Activated naive CD4-positive, alpha-beta T cell treated with anti-CD3 and anti-CD28 coated beads, Interleukin-2, amount 50 U/mL, for 72 hours (primary cell): ENCODE results near the gene CRIM1. TPM values are rescaled to one million over a fixed set of nuclear protein-coding genes. Genes with fewer than 3 reads are reported as not detected.
A peak's percentile ranks its signal among the peaks of the same experiment; 100 is the strongest.

Experiments
- ATAC-seq, 2 donors: fragments of 150-1000 bp; cut with Tn5 transposase; 2 replicates each; pipeline ENCODE4 v1.10.0; 2021; ENCODE audit warnings: mild to moderate bottlenecking in 2 of 2, moderate library complexity in 2 of 2
- DNase-seq, 2 donors: peaks; one replicate each; pipeline ENCODE4 v3.0.0; 2021 to 2022; ENCODE audit warnings: low spot score in 2 of 2
- H3K27ac Mint-ChIP-seq, 2 donors: one replicate each; pipeline ENCODE4 v1.8.0; 2022; ENCODE audit warnings: mild to moderate bottlenecking in 2 of 2, mixed read lengths in 2 of 2
- H3K36me3 Mint-ChIP-seq, 2 donors: one replicate each; pipeline ENCODE4 v1.8.0; 2022; ENCODE audit warnings: mixed read lengths in 2 of 2
- H3K9me3 Mint-ChIP-seq, 2 donors: one replicate each; pipeline ENCODE4 v1.8.0; 2022; ENCODE audit warnings: mixed read lengths in 2 of 2
- total RNA-seq, 2 donors: library from RNA; stranded (reverse); gene quantifications; one replicate each; pipeline ENCODE4 v1.2.3, GENCODE V29; 2022

Gene CRIM1
- total RNA-seq, 2 donors from 2014 or later: 3.3 to 4.2 TPM

DNA sequence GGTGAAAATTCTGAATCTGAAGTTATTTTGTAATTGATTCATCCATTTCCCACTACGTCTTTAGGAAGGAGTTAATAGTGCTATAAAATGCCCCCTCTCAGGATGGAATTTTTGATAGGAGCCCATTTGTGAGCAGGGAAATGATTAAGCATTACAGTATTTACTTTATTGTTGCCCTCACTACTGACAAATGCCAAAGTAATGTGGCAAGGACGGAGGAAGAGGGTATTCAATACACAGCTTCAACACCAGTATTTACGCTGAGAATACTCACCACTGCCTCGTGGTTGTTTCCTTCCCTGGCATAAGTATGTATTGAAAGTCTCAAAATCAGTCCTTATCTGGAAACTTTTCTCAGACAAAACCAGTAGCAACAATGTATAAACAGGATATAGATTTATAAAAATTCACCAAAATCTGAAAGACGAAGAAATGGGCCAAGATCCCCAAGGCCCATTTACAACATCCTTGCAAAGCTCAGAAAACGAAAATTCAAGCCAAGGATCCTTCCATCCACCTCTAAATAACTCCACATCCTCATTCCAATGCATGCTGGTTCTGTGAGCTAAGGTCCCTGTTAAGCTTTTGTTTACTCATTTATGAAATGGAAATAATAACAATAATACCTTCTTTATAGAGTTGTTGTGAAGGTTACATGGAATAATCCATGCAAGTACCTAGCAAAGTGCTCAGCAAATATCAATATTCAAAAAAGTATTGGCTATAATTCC, 213.1 kb downstream of the CRIM1 start:
- no peak for ATAC-seq
- peaks cover 8 to 25% of the 10 kb centered on the region in 2 donors for H3K36me3 Mint-ChIP-seq

GRCh38 chr2:36569267-36569856, 213.8 kb downstream of the CRIM1 start:
- no peak for DNase-seq
- Mint-ChIP-seq H3K36me3 (peaks cover 8 to 22% of the 10 kb centered on the region in 2 donors), H3K27ac (no peak overlapping the region), H3K9me3 (no peaks in the 10 kb centered on the region)
- no peak for ATAC-seq

More for the DNA sequence above, 213.1 kb downstream of the CRIM1 start:
- H3K9me3 Mint-ChIP-seq: no peaks in the 10 kb centered on the region
- no peak for DNase-seq
- no peak overlapping the region for H3K27ac Mint-ChIP-seq

DNA sequence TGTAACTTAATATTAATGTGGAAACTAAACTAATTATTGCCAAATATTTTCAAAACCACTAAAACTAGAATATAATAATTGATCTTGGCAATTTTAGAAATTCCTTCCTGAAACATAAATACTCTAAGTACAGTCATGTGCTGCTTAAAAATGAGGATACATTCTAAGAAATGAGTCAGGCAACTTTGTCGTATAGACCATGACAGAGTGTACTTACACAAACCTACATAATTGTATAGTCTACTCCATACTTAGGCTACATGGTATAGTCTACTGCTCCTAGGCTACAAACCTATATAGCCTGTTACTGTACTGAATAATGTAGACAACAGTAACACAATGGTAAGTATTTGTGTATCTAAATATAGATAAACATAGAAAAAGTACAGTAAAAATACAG, 214.8 kb downstream of the CRIM1 start:
- ATAC-seq (no peak), DNase-seq (no peak)
- Mint-ChIP-seq H3K36me3 (peaks cover 8 to 15% of the 10 kb centered on the region in 2 donors), H3K27ac (no peak overlapping the region), H3K9me3 (no peaks in the 10 kb centered on the region)

GRCh38 chr2:36572054-36572718, 216.6 kb downstream of the CRIM1 start:
- Mint-ChIP-seq H3K9me3 (no peaks in the 10 kb centered on the region), H3K27ac (no peak overlapping the region), H3K36me3 (peaks cover 2 to 4% of the 10 kb centered on the region in 2 donors)
- DNase-seq (no peak), ATAC-seq (no peak)

GRCh38 chr2:36572719-36573059, 217.1 kb downstream of the CRIM1 start:
- DNase-seq (no peak), ATAC-seq (no peak)
- no peaks in the 10 kb centered on the region for H3K9me3 Mint-ChIP-seq
- H3K27ac Mint-ChIP-seq: no peak overlapping the region
- peaks cover 2 to 5% of the 10 kb centered on the region in 2 donors for H3K36me3 Mint-ChIP-seq

GRCh38 chr2:36573165-36573564, 217.6 kb downstream of the CRIM1 start:
- Mint-ChIP-seq H3K9me3 (no peaks in the 10 kb centered on the region), H3K27ac (no peak overlapping the region), H3K36me3 (peaks cover 7 to 10% of the 10 kb centered on the region in 2 donors)
- DNase-seq (no peak), ATAC-seq (no peak)

- ATAC-seq: no peak
- no peak for DNase-seq
- Mint-ChIP-seq H3K27ac (no peak overlapping the region), H3K9me3 (no peaks in the 10 kb centered on the region), H3K36me3 (peaks cover 16 to 20% of the 10 kb centered on the region in 2 donors)
Observed at GRCh38 chr2:36574560-36574959, 219.0 kb downstream of the CRIM1 start.

- ATAC-seq: no peak
- H3K27ac Mint-ChIP-seq: peak overlapping the region in 1 of 2 donors; percentile 36
- no peaks in the 10 kb centered on the region for H3K9me3 Mint-ChIP-seq
- peaks cover 22 to 25% of the 10 kb centered on the region in 2 donors for H3K36me3 Mint-ChIP-seq
- no peak for DNase-seq
Observed at GRCh38 chr2:36577884-36578283, 222.3 kb downstream of the CRIM1 start.

- Mint-ChIP-seq H3K27ac (peak overlapping the region; percentile 12 to 36), H3K36me3 (peaks cover 22 to 27% of the 10 kb centered on the region in 2 donors), H3K9me3 (no peaks in the 10 kb centered on the region)
- DNase-seq (no peak), ATAC-seq (peak; percentile 16 to 84)
Observed at GRCh38 chr2:36578343-36579296, 223.0 kb downstream of the CRIM1 start.

GRCh38 chr2:36579297-36579664, 223.7 kb downstream of the CRIM1 start:
- no peak overlapping the region for H3K27ac Mint-ChIP-seq
- H3K36me3 Mint-ChIP-seq: peaks cover 27 to 29% of the 10 kb centered on the region in 2 donors
- DNase-seq: no peak
- no peaks in the 10 kb centered on the region for H3K9me3 Mint-ChIP-seq
- peak in 1 of 2 donors; percentile 20 for ATAC-seq

- DNase-seq (no peak), ATAC-seq (no peak)
- Mint-ChIP-seq H3K27ac (no peak overlapping the region), H3K36me3 (peaks cover 36 to 41% of the 10 kb centered on the region in 2 donors), H3K9me3 (no peaks in the 10 kb centered on the region)
Observed at GRCh38 chr2:36582538-36582937, 227.0 kb downstream of the CRIM1 start.

- Mint-ChIP-seq H3K9me3 (no peaks in the 10 kb centered on the region), H3K36me3 (peaks cover 32 to 39% of the 10 kb centered on the region in 2 donors), H3K27ac (no peak overlapping the region)
- ATAC-seq: no peak
- DNase-seq: no peak
Observed at GRCh38 chr2:36582951-36583350, 227.4 kb downstream of the CRIM1 start.

- no peak for DNase-seq
- Mint-ChIP-seq H3K27ac (peak overlapping the region in 1 of 2 donors; percentile 24), H3K9me3 (no peaks in the 10 kb centered on the region), H3K36me3 (peaks cover 20 to 32% of the 10 kb centered on the region in 2 donors)
- no peak for ATAC-seq
Observed at GRCh38 chr2:36584148-36584794, 228.7 kb downstream of the CRIM1 start.

- DNase-seq (no peak), ATAC-seq (no peak)
- Mint-ChIP-seq H3K9me3 (no peaks in the 10 kb centered on the region), H3K27ac (no peak overlapping the region), H3K36me3 (peaks cover 18 to 36% of the 10 kb centered on the region in 2 donors)
Observed at GRCh38 chr2:36586672-36587071, 231.1 kb downstream of the CRIM1 start.

DNA sequence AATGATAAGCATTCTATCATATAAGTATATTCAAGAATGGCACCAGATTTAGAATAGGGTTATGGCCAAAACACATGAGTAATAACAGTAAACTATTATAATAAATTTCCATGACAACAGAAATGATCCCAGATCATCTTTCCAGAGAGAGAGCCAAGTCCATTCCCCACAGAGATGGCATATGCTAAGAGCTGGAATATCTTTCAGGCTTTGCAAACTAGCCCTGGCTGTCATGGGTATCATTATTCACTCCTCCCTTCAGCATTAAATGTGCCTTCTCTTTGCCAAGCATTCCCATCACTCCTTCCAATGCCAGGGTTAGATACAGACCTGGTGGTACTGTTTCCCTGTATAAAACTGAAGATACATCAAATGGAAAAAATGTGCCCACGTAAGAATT, 231.5 kb downstream of the CRIM1 start:
- no peak overlapping the region for H3K27ac Mint-ChIP-seq
- peaks cover 18 to 36% of the 10 kb centered on the region in 2 donors for H3K36me3 Mint-ChIP-seq
- H3K9me3 Mint-ChIP-seq: no peaks in the 10 kb centered on the region
- ATAC-seq (no peak), DNase-seq (no peak)

DNA sequence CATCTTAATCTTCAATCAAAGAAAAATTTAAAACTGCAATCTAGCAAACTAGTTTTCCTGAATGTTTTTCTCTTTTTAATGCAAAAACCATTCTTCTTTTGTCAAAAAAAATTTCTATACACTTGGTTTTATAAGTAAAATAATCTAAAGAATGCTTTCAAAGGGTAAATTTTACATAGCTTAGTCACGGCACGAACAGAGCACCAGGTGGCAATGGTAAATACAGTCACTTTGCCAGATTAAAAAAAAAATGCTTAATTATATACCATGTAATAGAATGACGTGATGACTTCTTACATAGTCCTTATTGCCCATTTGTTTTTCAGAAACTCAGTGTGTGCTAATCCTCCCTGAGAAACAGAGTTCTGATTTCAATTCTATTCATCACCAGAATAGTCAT, 232.0 kb downstream of the CRIM1 start:
- ATAC-seq (peak in 1 of 2 donors; percentile 80), DNase-seq (no peak)
- Mint-ChIP-seq H3K27ac (no peak overlapping the region), H3K9me3 (no peaks in the 10 kb centered on the region), H3K36me3 (peaks cover 18 to 36% of the 10 kb centered on the region in 2 donors)
